Vagina (tissue), 2 donors: ENCODE results near the gene OR4D9. TPM values are rescaled to one million over a fixed set of nuclear protein-coding genes. Genes with fewer than 3 reads are reported as not detected.

ENCODE experiments used
- DNase-seq, 2 donors: peaks; one replicate each; pipeline ENCODE4 v3.0.0-alpha.2; 2017; ENCODE audit errors: extremely low spot score in 2 of 2
- H3K27ac ChIP-seq: fragments of 200-600 bp; sonication (generic); one replicate; pipeline ENCODE4 v1.5.1; 2019
- H3K27me3 ChIP-seq: fragments of 200-600 bp; sonication (generic); one replicate; pipeline ENCODE4 v1.5.1; 2019
- H3K36me3 ChIP-seq, 2 donors: fragments of 200-600 bp; sonication (generic); one replicate each; pipeline ENCODE4 v1.5.1; 2017 to 2019
- H3K4me1 ChIP-seq: fragments of 200-600 bp; sonication (generic); one replicate; pipeline ENCODE4 v1.5.1; 2019
- H3K4me3 ChIP-seq, 2 donors: fragments of 200-600 bp; sonication (generic); 1 replicate in 1 of 2; 2 replicates in 1 of 2; pipeline ENCODE4 v1.5.1; 2016 to 2019
- H3K9me3 ChIP-seq: fragments of 200-600 bp; sonication (generic); one replicate; pipeline ENCODE4 v1.5.1; 2019
- POLR2A ChIP-seq, 2 donors: fragments of 450-650 bp; IDR thresholded peaks; one replicate each; pipeline ENCODE4 v1.6.1; 2017; ENCODE audit warnings: antibody characterized with exemption in 2 of 2, mild to moderate bottlenecking in 2 of 2, moderate library complexity in 2 of 2
- POLR2AphosphoS5 ChIP-seq, 2 donors: sonication (generic); formaldehyde crosslinking; IDR thresholded peaks; one replicate each; pipeline ENCODE4 v1.9.0; 2017; ENCODE audit warnings: antibody characterized with exemption in 2 of 2, mild to moderate bottlenecking in 2 of 2, low read depth in 1 of 2; ENCODE audit not compliant: insufficient read depth in 1 of 2
- intact Hi-C: fragments of 100-400 bp; cut with DNase I; formaldehyde crosslinking; loops from one replicate; pipeline ENCODE4 v1.15.1; 2023
- total RNA-seq: library from RNA; depleted of rRNA; stranded (reverse); fragments of >200 nt; gene quantifications from one replicate; pipeline ENCODE4 v1.2.3, GENCODE V29; 2016
- TF ChIP-seq, protein P1 (sequence below), 3 experiments: fragments of 450-650 bp in 2 of 3; fragments of 200-600 bp in 1 of 3; sonication (generic) in 1 of 3; IDR thresholded peaks; one replicate each; pipeline ENCODE4 v1.5.1; 2017 to 2019; ENCODE audit warnings: antibody characterized with exemption in 3 of 3, mild to moderate bottlenecking in 2 of 3, moderate library complexity in 2 of 3

Gene OR4D9
- not detected for total RNA-seq

DNA sequence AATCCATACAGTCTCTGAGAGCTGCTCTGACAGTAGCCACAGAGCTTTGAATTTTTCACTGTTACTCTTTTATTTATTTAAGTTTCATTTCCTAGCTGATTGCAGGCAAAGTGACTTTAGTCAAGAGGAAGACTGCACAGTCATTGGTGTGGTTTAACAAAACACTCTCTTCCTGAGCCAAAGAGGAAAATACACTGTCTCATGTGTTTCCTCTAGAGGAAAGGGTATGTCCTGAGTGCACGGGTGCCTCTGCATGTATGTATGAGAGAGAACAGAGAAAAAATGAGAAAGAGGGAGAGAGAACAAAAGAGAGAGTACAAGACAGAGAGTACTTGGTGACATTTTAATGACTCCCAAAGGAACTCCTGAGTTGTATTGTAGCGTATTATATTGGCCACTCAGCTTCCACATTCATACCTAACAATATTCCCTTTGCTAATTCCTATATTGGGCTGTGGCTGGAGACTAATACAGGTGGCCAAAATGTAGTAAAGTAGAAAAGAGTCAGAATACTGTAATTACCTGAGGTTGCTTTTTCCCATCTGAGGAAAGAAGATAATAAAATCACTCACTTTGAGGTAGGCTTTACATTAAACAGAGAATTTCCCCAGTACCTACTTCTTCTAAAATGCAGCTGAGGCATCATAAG is at the start of gene OR4D9:
OR4D9 (plus strand) TSS at position 599 of the 649 bp plus-strand sequence. CDS start 3,374 bp downstream, outside the sequence.
- intact Hi-C loops, result no loop called here
- Histone ChIP-seq H3K4me1 (no peaks in the 10 kb centered on the region), H3K27ac (no peak within 1 kb of the TSS), H3K9me3 (no peaks in the 10 kb centered on the region), H3K4me3 (no peak within 1 kb of the TSS), H3K36me3 (no peaks in the 10 kb centered on the region), H3K27me3 (no peaks in the 10 kb centered on the region)
- TF ChIP-seq POLR2AphosphoS5 (IDR thresholded peaks at IDR 0.05; ENCODE audit: insufficient read depth in 1 of 2, low read depth in 1 of 2) (peak in 1 of 2 donors; percentile 28), POLR2A (IDR thresholded peaks at IDR 0.05) (no peak)
- no peak for DNase-seq

DNA sequence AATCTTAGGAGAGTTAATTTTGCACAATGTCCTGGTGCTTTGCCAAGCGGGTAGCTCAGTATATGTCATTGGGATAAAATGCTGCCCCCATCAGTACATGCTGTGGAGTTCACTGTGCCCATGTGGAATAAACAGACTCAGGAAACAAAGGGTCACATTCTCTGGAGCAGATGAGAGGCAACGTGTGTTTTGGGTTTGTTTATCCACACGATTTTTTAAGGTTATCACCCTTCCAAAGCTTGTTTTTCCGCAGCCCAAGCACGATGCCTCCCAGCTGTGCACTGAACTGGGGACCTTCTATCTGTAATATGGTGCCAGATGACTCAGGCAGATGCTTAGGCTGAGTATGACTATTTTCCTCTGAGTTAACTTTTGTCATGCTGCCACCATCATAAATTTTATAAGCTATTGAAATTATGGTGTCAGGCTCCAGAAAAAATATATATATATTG is 48.1 kb upstream of the OR4D9 start:
- Histone ChIP-seq H3K4me1 (no peaks in the 10 kb centered on the region), H3K36me3 (no peaks in the 10 kb centered on the region), H3K27me3 (no peaks in the 10 kb centered on the region), H3K9me3 (no peaks in the 10 kb centered on the region), H3K27ac (no peak overlapping the region), H3K4me3 (no peak overlapping the region)
- TF ChIP-seq POLR2A (IDR thresholded peaks at IDR 0.05), result no peak
- TF ChIP-seq POLR2AphosphoS5 (IDR thresholded peaks at IDR 0.05; ENCODE audit: insufficient read depth in 1 of 2, low read depth in 1 of 2), result no peak
- TF ChIP-seq, protein P1, sequence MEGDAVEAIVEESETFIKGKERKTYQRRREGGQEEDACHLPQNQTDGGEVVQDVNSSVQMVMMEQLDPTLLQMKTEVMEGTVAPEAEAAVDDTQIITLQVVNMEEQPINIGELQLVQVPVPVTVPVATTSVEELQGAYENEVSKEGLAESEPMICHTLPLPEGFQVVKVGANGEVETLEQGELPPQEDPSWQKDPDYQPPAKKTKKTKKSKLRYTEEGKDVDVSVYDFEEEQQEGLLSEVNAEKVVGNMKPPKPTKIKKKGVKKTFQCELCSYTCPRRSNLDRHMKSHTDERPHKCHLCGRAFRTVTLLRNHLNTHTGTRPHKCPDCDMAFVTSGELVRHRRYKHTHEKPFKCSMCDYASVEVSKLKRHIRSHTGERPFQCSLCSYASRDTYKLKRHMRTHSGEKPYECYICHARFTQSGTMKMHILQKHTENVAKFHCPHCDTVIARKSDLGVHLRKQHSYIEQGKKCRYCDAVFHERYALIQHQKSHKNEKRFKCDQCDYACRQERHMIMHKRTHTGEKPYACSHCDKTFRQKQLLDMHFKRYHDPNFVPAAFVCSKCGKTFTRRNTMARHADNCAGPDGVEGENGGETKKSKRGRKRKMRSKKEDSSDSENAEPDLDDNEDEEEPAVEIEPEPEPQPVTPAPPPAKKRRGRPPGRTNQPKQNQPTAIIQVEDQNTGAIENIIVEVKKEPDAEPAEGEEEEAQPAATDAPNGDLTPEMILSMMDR (IDR thresholded peaks at IDR 0.05), result no peak
- DNase-seq, result no peak
- intact Hi-C loops, result no loop called here

DNA sequence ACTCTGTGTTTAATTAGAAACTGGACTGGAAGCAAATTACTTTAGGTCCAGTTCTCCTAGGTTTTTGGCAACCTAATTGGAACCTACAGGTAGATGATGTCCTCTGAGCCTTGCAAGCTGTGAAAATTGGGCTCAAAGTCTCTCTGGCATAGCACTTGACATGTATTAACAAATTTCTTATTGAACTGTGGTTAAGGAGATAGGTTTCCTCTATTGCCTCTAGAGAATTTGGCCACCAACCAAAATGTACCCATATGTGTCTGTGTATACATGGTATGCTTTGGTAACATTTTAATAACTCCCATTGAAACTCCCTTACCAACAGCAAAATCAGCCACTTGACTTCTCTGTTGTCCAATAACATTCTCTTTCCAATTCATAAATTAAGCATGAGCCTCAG is 38.3 kb upstream of the OR4D9 start, which contains the start of gene OR4D10:
OR4D10 (plus strand) TSS at position 301 of the 400 bp plus-strand sequence. CDS start 4,115 bp downstream, outside the sequence.
- no peaks in the 10 kb centered on the region for H3K4me1 ChIP-seq
- DNase-seq, result no peak
- no peaks in the 10 kb centered on the region for H3K36me3 ChIP-seq
- intact Hi-C loops, result no loop called here
- no peak within 1 kb of the TSS for H3K27ac ChIP-seq
- no peaks in the 10 kb centered on the region for H3K27me3 ChIP-seq
- H3K4me3 ChIP-seq, result no peak within 1 kb of the TSS
- TF ChIP-seq, protein P1 (IDR thresholded peaks at IDR 0.05), result no peak
- no peak for TF ChIP-seq POLR2AphosphoS5 (IDR thresholded peaks at IDR 0.05; ENCODE audit: insufficient read depth in 1 of 2, low read depth in 1 of 2)
- TF ChIP-seq POLR2A (IDR thresholded peaks at IDR 0.05), result no peak
- H3K9me3 ChIP-seq, result no peaks in the 10 kb centered on the region

GRCh38 chr11:59475176-59475575 is 36.2 kb upstream of the OR4D9 start:
- no peak overlapping the region for H3K4me3 ChIP-seq
- DNase-seq, result no peak
- no peaks in the 10 kb centered on the region for H3K9me3 ChIP-seq
- TF ChIP-seq POLR2AphosphoS5 (IDR thresholded peaks at IDR 0.05; ENCODE audit: insufficient read depth in 1 of 2, low read depth in 1 of 2), result no peak
- TF ChIP-seq, protein P1 (IDR thresholded peaks at IDR 0.05), result no peak
- TF ChIP-seq POLR2A (IDR thresholded peaks at IDR 0.05), result no peak
- intact Hi-C loops, result no loop called here
- H3K4me1 ChIP-seq, result no peaks in the 10 kb centered on the region
- H3K36me3 ChIP-seq, result no peaks in the 10 kb centered on the region
- no peaks in the 10 kb centered on the region for H3K27me3 ChIP-seq
- H3K27ac ChIP-seq, result no peak overlapping the region

GRCh38 chr11:59479906-59480305 is 31.4 kb upstream of the OR4D9 start:
- H3K4me1 ChIP-seq, result no peaks in the 10 kb centered on the region
- H3K9me3 ChIP-seq, result no peaks in the 10 kb centered on the region
- H3K4me3 ChIP-seq, result no peak overlapping the region
- H3K27me3 ChIP-seq, result no peaks in the 10 kb centered on the region
- H3K27ac ChIP-seq, result no peak overlapping the region
- TF ChIP-seq POLR2A (IDR thresholded peaks at IDR 0.05), result no peak
- TF ChIP-seq, protein P1 (IDR thresholded peaks at IDR 0.05), result no peak
- TF ChIP-seq POLR2AphosphoS5 (IDR thresholded peaks at IDR 0.05; ENCODE audit: insufficient read depth in 1 of 2, low read depth in 1 of 2), result no peak
- H3K36me3 ChIP-seq, result no peaks in the 10 kb centered on the region
- intact Hi-C loops, result no loop called here
- DNase-seq, result no peak
